Lower lobe of right lung (tissue), 2 donors: ENCODE data around the gene SORL1. TPM values are rescaled to one million over a fixed set of nuclear protein-coding genes. Genes with fewer than 3 reads are reported as not detected.
"Not testable (repeated sequence)": the region's sequence is repeated elsewhere in the genome, so short reads cannot be mapped to it uniquely, and the experiment has no call there.

Experiments used
- ATAC-seq, 2 donors: fragments of 200-7000 bp; cut with Tn5 transposase; one replicate each; pipeline ENCODE4 v1.9.1; 2020 to 2022; ENCODE audit warnings: mild to moderate bottlenecking in 2 of 2, moderate library complexity in 2 of 2
- DNase-seq: peaks from one replicate; pipeline ENCODE4 v3.0.0-alpha.2; 2020
- H3K27ac ChIP-seq: fragments of 200-600 bp; one replicate; pipeline ENCODE4 v1.8.0; 2022
- H3K27me3 ChIP-seq: fragments of 200-600 bp; one replicate; pipeline ENCODE4 v1.8.0; 2022; ENCODE audit warnings: low read depth
- H3K36me3 ChIP-seq: fragments of 200-600 bp; one replicate; pipeline ENCODE4 v1.8.0; 2022; ENCODE audit warnings: mild to moderate bottlenecking
- H3K4me1 ChIP-seq: fragments of 200-600 bp; one replicate; pipeline ENCODE4 v1.8.0; 2022
- H3K4me3 ChIP-seq: fragments of 200-600 bp; one replicate; pipeline ENCODE4 v1.8.0; 2022; ENCODE audit warnings: mild to moderate bottlenecking
- H3K9me3 ChIP-seq: fragments of 200-600 bp; one replicate; pipeline ENCODE4 v1.8.0; 2022
- CTCF ChIP-seq: fragments of 200-600 bp; IDR thresholded peaks from one replicate; pipeline ENCODE4 v1.8.0; 2022; ENCODE audit warnings: antibody characterized with exemption, mild to moderate bottlenecking
- intact Hi-C: fragments of 100-400 bp; cut with DNase I; formaldehyde crosslinking; loops from one replicate; pipeline ENCODE4 v1.11.0; 2022
- total RNA-seq: library from RNA; stranded (reverse); fragmentation: NEBNext Ultra II Directional; extraction: Animal tissue kit (Norgen Biotek cat#: 25700); gene quantifications from one replicate; pipeline ENCODE4 v1.2.1, GENCODE V29; 2021
- donor health status: DM: no; HTN: yes; CAD: no; lungs with severe emphysema.

Gene SORL1
- total RNA-seq, 1 donor from 2014 or later: 74.0 TPM

GRCh38 chr11:121478895-121479697 lies 27.0 kb downstream of the SORL1 start:
- Histone ChIP-seq H3K27me3 (no peaks in the 10 kb centered on the region), H3K36me3 (no peaks in the 10 kb centered on the region), H3K4me3 (no peak overlapping the region), H3K9me3 (no peaks in the 10 kb centered on the region), H3K4me1 (peaks cover 22% of the 10 kb centered on the region), H3K27ac (no peak overlapping the region)
- no peak for DNase-seq
- intact Hi-C loops: no loop called here
- no peak for TF ChIP-seq CTCF
- no peak for ATAC-seq

- DNase-seq (no peak), ATAC-seq (no peak)
- no peak overlapping the region for H3K27ac ChIP-seq
- no peaks in the 10 kb centered on the region for H3K36me3 ChIP-seq
- H3K4me1 ChIP-seq: peaks cover 28% of the 10 kb centered on the region
- H3K4me3 ChIP-seq: no peak overlapping the region
- no peaks in the 10 kb centered on the region for H3K27me3 ChIP-seq
- intact Hi-C loops: no loop called here
- no peaks in the 10 kb centered on the region for H3K9me3 ChIP-seq
- no peak for TF ChIP-seq CTCF
Observed at GRCh38 chr11:121479698-121480238, 27.7 kb downstream of the SORL1 start.

- ATAC-seq: peak; percentile 30 to 49
- H3K4me1 ChIP-seq: peaks cover 29% of the 10 kb centered on the region
- H3K4me3 ChIP-seq, H3K36me3 ChIP-seq, DNase-seq, intact Hi-C loops, H3K27ac ChIP-seq, H3K27me3 ChIP-seq, H3K9me3 ChIP-seq: not testable (repeated sequence)
Observed at GRCh38 chr11:121481484-121482230, 29.5 kb downstream of the SORL1 start.

GRCh38 chr11:121482231-121483129 lies 30.4 kb downstream of the SORL1 start:
- Histone ChIP-seq H3K27ac (no peak overlapping the region), H3K4me3 (no peak overlapping the region), H3K9me3 (no peaks in the 10 kb centered on the region), H3K4me1 (peaks cover 29% of the 10 kb centered on the region), H3K36me3 (no peaks in the 10 kb centered on the region), H3K27me3 (no peaks in the 10 kb centered on the region)
- DNase-seq (no peak), ATAC-seq (peak; percentile 63 to 67)
- no peak for TF ChIP-seq CTCF
- intact Hi-C loops: no loop called here

- TF ChIP-seq CTCF: no peak
- ATAC-seq: peak in 1 of 2 donors; percentile 31
- Histone ChIP-seq H3K27ac (no peak overlapping the region), H3K36me3 (peaks cover 3% of the 10 kb centered on the region), H3K4me3 (no peak overlapping the region), H3K9me3 (no peaks in the 10 kb centered on the region), H3K27me3 (no peaks in the 10 kb centered on the region), H3K4me1 (peaks cover 29% of the 10 kb centered on the region)
- intact Hi-C loops: no loop called here
- DNase-seq: no peak
Observed at GRCh38 chr11:121483805-121484480, 31.8 kb downstream of the SORL1 start.
